IPS-18c (cell line): Measurements from ENCODE around the gene GRID1.
"Not testable (repeated sequence)": the region's sequence is repeated elsewhere in the genome, so short reads cannot be mapped to it uniquely, and the experiment has no call there.

Source experiments
- H3K4me3 ChIP-seq: 2 replicates; pipeline ENCODE4 v1.7.0; 2013; ENCODE audit warnings: low read depth, mild to moderate bottlenecking, low read length, moderate library complexity; ENCODE audit not compliant: insufficient read depth
- H3K9me3 ChIP-seq: one replicate; pipeline ENCODE4 v1.6.1; 2013; ENCODE audit warnings: mild to moderate bottlenecking, low read length, moderate library complexity; ENCODE audit not compliant: control insufficient read depth, insufficient read depth

GRID1 gene

GRCh38 chr10:85720931-85721590 is 645.5 kb downstream of the GRID1 start:
- Histone ChIP-seq H3K9me3 (no peaks in the 10 kb centered on the region), H3K4me3 (no peak overlapping the region)

- Histone ChIP-seq H3K9me3 (no peaks in the 10 kb centered on the region), H3K4me3 (no peak overlapping the region)
These were observed 647.2 kb downstream of the GRID1 start for GRCh38 chr10:85719408-85719807.

- Histone ChIP-seq H3K4me3 (no peak overlapping the region), H3K9me3 (no peaks in the 10 kb centered on the region)
These were observed 652.7 kb downstream of the GRID1 start for GRCh38 chr10:85713885-85714284.

- Histone ChIP-seq H3K4me3 (no peak overlapping the region), H3K9me3 (no peaks in the 10 kb centered on the region)
These were observed 663.8 kb downstream of the GRID1 start for GRCh38 chr10:85702768-85703167.

- not testable (repeated sequence) for H3K9me3 ChIP-seq, H3K4me3 ChIP-seq
These were observed 667.5 kb downstream of the GRID1 start for GRCh38 chr10:85699066-85699465.

GRCh38 chr10:85696893-85697292 is 669.7 kb downstream of the GRID1 start:
- Histone ChIP-seq H3K9me3 (no peaks in the 10 kb centered on the region), H3K4me3 (no peak overlapping the region)

GRCh38 chr10:85682621-85683020 is 684.0 kb downstream of the GRID1 start:
- no peak overlapping the region for H3K4me3 ChIP-seq

GRCh38 chr10:85679710-85680109 is 686.9 kb downstream of the GRID1 start:
- Histone ChIP-seq H3K4me3 (no peak overlapping the region), H3K9me3 (no peaks in the 10 kb centered on the region)

More at GRCh38 chr10:85682621-85683020, 684.0 kb downstream of the GRID1 start:
- no peaks in the 10 kb centered on the region for H3K9me3 ChIP-seq

GRCh38 chr10:85679061-85679460 is 687.5 kb downstream of the GRID1 start:
- H3K4me3 ChIP-seq = no peak overlapping the region
- H3K9me3 ChIP-seq = no peaks in the 10 kb centered on the region

- Histone ChIP-seq H3K4me3 (no peak overlapping the region), H3K9me3 (no peaks in the 10 kb centered on the region)
These were observed 691.7 kb downstream of the GRID1 start for GRCh38 chr10:85674851-85675250.

- H3K4me3 ChIP-seq = no peak overlapping the region
- no peaks in the 10 kb centered on the region for H3K9me3 ChIP-seq
These were observed 693.3 kb downstream of the GRID1 start for GRCh38 chr10:85673270-85673669.

GRCh38 chr10:85671530-85671929 is 695.1 kb downstream of the GRID1 start:
- H3K9me3 ChIP-seq = no peaks in the 10 kb centered on the region
- H3K4me3 ChIP-seq = no peak overlapping the region

GRCh38 chr10:85668522-85668921 is 698.1 kb downstream of the GRID1 start:
- Histone ChIP-seq H3K9me3 (no peaks in the 10 kb centered on the region), H3K4me3 (no peak overlapping the region; the same call in 1 of the 2 replicates)

- H3K4me3 ChIP-seq = no peak overlapping the region
- no peaks in the 10 kb centered on the region for H3K9me3 ChIP-seq
These were observed 698.9 kb downstream of the GRID1 start for GRCh38 chr10:85667638-85668233.

- H3K9me3 ChIP-seq = no peaks in the 10 kb centered on the region
- no peak overlapping the region for H3K4me3 ChIP-seq
These were observed 699.6 kb downstream of the GRID1 start for GRCh38 chr10:85666987-85667386.

- Histone ChIP-seq H3K4me3 (no peak overlapping the region), H3K9me3 (no peaks in the 10 kb centered on the region)
These were observed 700.5 kb downstream of the GRID1 start for GRCh38 chr10:85666102-85666501.

- Histone ChIP-seq H3K9me3 (no peaks in the 10 kb centered on the region), H3K4me3 (no peak overlapping the region)
These were observed 700.9 kb downstream of the GRID1 start for GRCh38 chr10:85665681-85666080.

GRCh38 chr10:85665078-85665477 is 701.5 kb downstream of the GRID1 start:
- Histone ChIP-seq H3K9me3 (no peaks in the 10 kb centered on the region), H3K4me3 (no peak overlapping the region)

GRCh38 chr10:85661123-85661522 is 705.5 kb downstream of the GRID1 start:
- Histone ChIP-seq H3K9me3 (no peaks in the 10 kb centered on the region), H3K4me3 (no peak overlapping the region)
